ENCODE measurements around the gene LHPP. TPM values are rescaled to one million over a fixed set of nuclear protein-coding genes. Genes with fewer than 3 reads are reported as not detected.

LHPP gene
- total and polyA plus RNA-seq, 2 donors (not counting 1 experiment from before 2014, with no cell fraction given): 10.2 to 15.6 TPM

- Histone ChIP-seq H3K4me1 (ENCODE audit: control insufficient read depth, extremely low read depth, insufficient read depth, low read length) (no peaks in the 10 kb centered on the region), H3K4me3 (replicated peaks in 1 of 4; ENCODE audit: control extremely low read depth in 1 of 4, insufficient read depth in 1 of 4, low read depth in 3 of 4, low read length in 4 of 4) (no peak overlapping the region), H2AFZ (ENCODE audit: low read length) (no peak overlapping the region), H3K27ac (ENCODE audit: insufficient read depth, low read length) (no peak overlapping the region), H3K4me2 (ENCODE audit: extremely low read depth, insufficient read depth, low read length) (no peak overlapping the region), H3K9me3 (ENCODE audit: control insufficient read depth, insufficient read depth, low read depth, low read length) (no peaks in the 10 kb centered on the region), H3K9ac (ENCODE audit: insufficient read depth, low read length) (no peak overlapping the region), H3K79me2 (ENCODE audit: control insufficient read depth, insufficient read depth, low read length) (no peaks in the 10 kb centered on the region), H3K27me3 (ENCODE audit: control insufficient read depth, insufficient read depth, low read length) (no peaks in the 10 kb centered on the region), H4K20me1 (ENCODE audit: control insufficient read depth, extremely low read depth, insufficient read depth, low read length) (no peaks in the 10 kb centered on the region), H3K36me3 (ENCODE audit: control insufficient read depth, insufficient read depth, low read length) (no peaks in the 10 kb centered on the region)
- TF ChIP-seq EZH2 (IDR thresholded peaks at IDR 0.05; ENCODE audit: low read length, missing control alignments) (no peak), CTCF (conservative IDR thresholded peaks at IDR 0.05 in 1 of 2, IDR thresholded peaks at IDR 0.05 in 1 of 2; ENCODE audit: low read depth in 1 of 2, low read length in 2 of 2) (no peak)
- DNase-seq (ENCODE audit: low read depth in 2 of 2): no peak
Measured at GRCh38 chr10:124574456-124575070, 112.9 kb downstream of the LHPP start.

GRCh38 chr10:124575107-124576035 lies 113.7 kb downstream of the LHPP start:
- no peak overlapping the region for H3K4me3 ChIP-seq (replicated peaks in 1 of 4; ENCODE audit: control extremely low read depth in 1 of 4, insufficient read depth in 1 of 4, low read depth in 3 of 4, low read length in 4 of 4)
- no peak for TF ChIP-seq EZH2 (IDR thresholded peaks at IDR 0.05; ENCODE audit: low read length, missing control alignments)
- no peak for TF ChIP-seq CTCF (conservative IDR thresholded peaks at IDR 0.05 in 1 of 2, IDR thresholded peaks at IDR 0.05 in 1 of 2; ENCODE audit: low read depth in 1 of 2, low read length in 2 of 2)
- H3K9me3 ChIP-seq (ENCODE audit: control insufficient read depth, insufficient read depth, low read depth, low read length): no peaks in the 10 kb centered on the region
- no peaks in the 10 kb centered on the region for H3K4me1 ChIP-seq (ENCODE audit: control insufficient read depth, extremely low read depth, insufficient read depth, low read length)
- H3K4me2 ChIP-seq (ENCODE audit: extremely low read depth, insufficient read depth, low read length): no peak overlapping the region
- H3K36me3 ChIP-seq (ENCODE audit: control insufficient read depth, insufficient read depth, low read length): no peaks in the 10 kb centered on the region
- no peaks in the 10 kb centered on the region for H3K27me3 ChIP-seq (ENCODE audit: control insufficient read depth, insufficient read depth, low read length)
- no peak overlapping the region for H2AFZ ChIP-seq (ENCODE audit: low read length)
- H4K20me1 ChIP-seq (ENCODE audit: control insufficient read depth, extremely low read depth, insufficient read depth, low read length): no peaks in the 10 kb centered on the region
- H3K9ac ChIP-seq (ENCODE audit: insufficient read depth, low read length): no peak overlapping the region
- DNase-seq (ENCODE audit: low read depth in 2 of 2): no peak
- H3K27ac ChIP-seq (ENCODE audit: insufficient read depth, low read length): no peak overlapping the region
- H3K79me2 ChIP-seq (ENCODE audit: control insufficient read depth, insufficient read depth, low read length): no peaks in the 10 kb centered on the region
